Suprapubic skin (tissue), 4 donors: ENCODE data around the gene SRPK3. TPM values are rescaled to one million over a fixed set of nuclear protein-coding genes. Genes with fewer than 3 reads are reported as not detected.

Experiments
- DNase-seq, 2 donors: peaks; one replicate each; pipeline ENCODE4 v3.0.0-alpha.2; 2019; ENCODE audit warnings: low spot score in 2 of 2
- H3K27ac ChIP-seq: fragments of 200-600 bp; sonication (generic); one replicate; pipeline ENCODE4 v1.5.1; 2019
- H3K27me3 ChIP-seq: fragments of 200-600 bp; sonication (generic); one replicate; pipeline ENCODE4 v1.5.1; 2019
- H3K36me3 ChIP-seq: fragments of 200-600 bp; sonication (generic); one replicate; pipeline ENCODE4 v1.5.1; 2019
- H3K4me1 ChIP-seq: fragments of 200-600 bp; sonication (generic); one replicate; pipeline ENCODE4 v1.5.1; 2019
- H3K4me3 ChIP-seq: fragments of 200-600 bp; sonication (generic); one replicate; pipeline ENCODE4 v1.5.1; 2019; ENCODE audit warnings: mild to moderate bottlenecking
- H3K9me3 ChIP-seq: fragments of 200-600 bp; sonication (generic); one replicate; pipeline ENCODE4 v1.5.1; 2019
- EP300 ChIP-seq: sonication (generic); formaldehyde crosslinking; IDR thresholded peaks from one replicate; pipeline ENCODE4 v1.6.1; 2017; ENCODE audit warnings: antibody characterized with exemption
- POLR2A ChIP-seq, 2 donors: fragments of 450-650 bp; IDR thresholded peaks; one replicate each; pipeline ENCODE4 v1.6.1; 2017; ENCODE audit warnings: antibody characterized with exemption in 2 of 2, mild to moderate bottlenecking in 2 of 2, moderate library complexity in 2 of 2
- POLR2AphosphoS5 ChIP-seq, 3 donors: sonication (generic); formaldehyde crosslinking; IDR thresholded peaks; one replicate each; pipeline ENCODE4 v1.6.1; 2017; ENCODE audit warnings: antibody characterized with exemption in 3 of 3
- WGBS: methylation state at CpG from one replicate; pipeline ENCODE4 v1.1.5; 2018; 5-methylcytosine and 5-hydroxymethylcytosine counted together
- total RNA-seq, 4 donors: library from RNA; depleted of rRNA; stranded (reverse); fragments of >200 nt; gene quantifications; one replicate each; pipeline ENCODE4 v1.1.0, GENCODE V29; 2016
- TF ChIP-seq, protein P1 (sequence below), 2 donors: fragments of 200-600 bp in 1 of 2; fragments of 450-650 bp in 1 of 2; sonication (generic) in 1 of 2; IDR thresholded peaks; one replicate each; pipeline ENCODE4 v1.5.1; 2016 to 2019; ENCODE audit warnings: antibody characterized with exemption in 2 of 2, mild to moderate bottlenecking in 1 of 2, moderate library complexity in 1 of 2

Gene SRPK3
- total RNA-seq, 4 donors from 2014 or later, result 0.42 to 3.1 (median 1.2) TPM

DNA sequence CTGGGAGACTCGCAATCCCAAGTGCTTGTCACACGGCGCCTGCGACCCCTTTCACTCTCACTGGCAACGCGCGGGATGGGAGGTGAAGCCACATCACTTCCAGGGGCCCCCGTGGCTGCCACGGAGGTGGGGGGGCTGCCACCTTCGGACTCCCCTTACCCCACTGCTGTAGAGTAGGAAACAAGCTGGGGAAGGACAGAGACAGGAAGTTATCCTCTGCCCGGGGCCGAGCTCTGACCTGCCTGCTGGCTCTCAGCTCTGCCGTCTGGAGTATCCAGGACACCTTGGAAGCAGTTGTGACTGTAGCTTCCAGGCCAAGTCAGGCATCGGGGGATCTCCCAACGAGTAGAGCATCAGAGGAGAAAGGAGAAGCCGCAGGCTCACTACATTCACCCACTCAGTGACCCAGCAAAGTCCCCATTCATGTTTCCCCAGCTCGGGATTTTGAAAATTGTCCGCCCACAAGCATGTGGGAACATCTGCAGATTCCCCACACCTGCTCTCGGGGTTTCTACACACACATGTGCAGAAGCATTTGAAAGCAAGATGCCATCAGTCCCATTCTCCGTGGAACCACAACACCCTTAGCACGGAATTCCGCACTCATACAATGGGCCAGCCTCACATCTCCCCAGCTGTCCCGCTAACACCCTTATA is 38.7 kb downstream of the SRPK3 start:
- H3K4me1 ChIP-seq, result peaks cover 11% of the 10 kb centered on the region
- H3K27ac ChIP-seq, result no peak overlapping the region
- TF ChIP-seq POLR2AphosphoS5 (IDR thresholded peaks at IDR 0.05), result no peak
- no peak for TF ChIP-seq POLR2A (IDR thresholded peaks at IDR 0.05)
- TF ChIP-seq, protein P1, sequence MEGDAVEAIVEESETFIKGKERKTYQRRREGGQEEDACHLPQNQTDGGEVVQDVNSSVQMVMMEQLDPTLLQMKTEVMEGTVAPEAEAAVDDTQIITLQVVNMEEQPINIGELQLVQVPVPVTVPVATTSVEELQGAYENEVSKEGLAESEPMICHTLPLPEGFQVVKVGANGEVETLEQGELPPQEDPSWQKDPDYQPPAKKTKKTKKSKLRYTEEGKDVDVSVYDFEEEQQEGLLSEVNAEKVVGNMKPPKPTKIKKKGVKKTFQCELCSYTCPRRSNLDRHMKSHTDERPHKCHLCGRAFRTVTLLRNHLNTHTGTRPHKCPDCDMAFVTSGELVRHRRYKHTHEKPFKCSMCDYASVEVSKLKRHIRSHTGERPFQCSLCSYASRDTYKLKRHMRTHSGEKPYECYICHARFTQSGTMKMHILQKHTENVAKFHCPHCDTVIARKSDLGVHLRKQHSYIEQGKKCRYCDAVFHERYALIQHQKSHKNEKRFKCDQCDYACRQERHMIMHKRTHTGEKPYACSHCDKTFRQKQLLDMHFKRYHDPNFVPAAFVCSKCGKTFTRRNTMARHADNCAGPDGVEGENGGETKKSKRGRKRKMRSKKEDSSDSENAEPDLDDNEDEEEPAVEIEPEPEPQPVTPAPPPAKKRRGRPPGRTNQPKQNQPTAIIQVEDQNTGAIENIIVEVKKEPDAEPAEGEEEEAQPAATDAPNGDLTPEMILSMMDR (IDR thresholded peaks at IDR 0.05), result no peak
- TF ChIP-seq EP300, result no peak
- 77% methylated on average over 13 of the region's 23 CpGs for WGBS
- peak overlapping the region; percentile 43 for H3K4me3 ChIP-seq
- DNase-seq, result no peak
- no peaks in the 10 kb centered on the region for H3K27me3 ChIP-seq
- no peaks in the 10 kb centered on the region for H3K36me3 ChIP-seq
- no peaks in the 10 kb centered on the region for H3K9me3 ChIP-seq

DNA sequence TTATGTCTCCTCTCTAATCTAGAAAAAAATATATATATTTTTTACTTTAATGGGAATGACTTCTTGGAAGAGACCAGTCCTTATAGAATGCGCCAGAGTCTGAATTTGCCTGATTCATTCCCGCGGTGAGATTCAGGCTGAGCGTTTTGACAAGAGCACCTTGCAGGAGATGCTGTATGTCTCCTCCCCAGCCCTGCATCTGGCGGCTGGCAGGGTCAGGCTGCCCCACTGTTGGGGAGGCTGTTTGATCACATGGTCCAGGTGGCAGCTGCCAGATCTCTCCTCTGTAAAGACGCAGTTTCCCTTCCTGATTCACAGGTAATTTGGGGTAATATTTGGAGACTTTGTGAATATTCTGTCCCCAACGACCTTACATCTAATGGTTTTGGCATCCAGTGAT is 39.8 kb downstream of the SRPK3 start:
- no peak for TF ChIP-seq EP300
- no peak for TF ChIP-seq POLR2A (IDR thresholded peaks at IDR 0.05)
- no peak for TF ChIP-seq POLR2AphosphoS5 (IDR thresholded peaks at IDR 0.05)
- TF ChIP-seq, protein P1 (IDR thresholded peaks at IDR 0.05), result no peak

DNA sequence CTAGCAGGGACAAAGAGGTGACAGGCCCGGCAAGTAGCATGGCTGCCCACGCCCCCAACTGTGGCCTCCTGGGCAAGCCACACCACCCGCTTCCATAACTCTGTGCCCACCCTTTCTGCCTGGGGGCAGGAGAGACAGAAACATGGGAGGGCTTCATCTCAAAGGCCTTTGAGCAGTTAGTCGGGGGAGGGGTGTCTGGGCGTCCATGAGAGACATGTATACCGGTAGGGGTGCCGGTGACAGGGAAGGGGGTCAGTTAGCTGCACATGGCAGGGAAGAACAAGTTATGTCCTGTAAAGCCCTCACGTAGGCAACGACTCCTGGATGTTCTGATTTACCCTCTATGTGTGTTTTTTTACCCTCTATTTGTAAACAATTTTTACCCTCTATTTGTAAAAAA is 40.2 kb downstream of the SRPK3 start:
- H3K4me3 ChIP-seq, result no peak overlapping the region
- no peaks in the 10 kb centered on the region for H3K27me3 ChIP-seq
- H3K36me3 ChIP-seq, result no peaks in the 10 kb centered on the region
- no peaks in the 10 kb centered on the region for H3K9me3 ChIP-seq
- no peak overlapping the region for H3K27ac ChIP-seq
- 89% methylated on average over 9 of the region's 9 CpGs for WGBS
- peaks cover 11% of the 10 kb centered on the region for H3K4me1 ChIP-seq
- no peak for TF ChIP-seq POLR2AphosphoS5 (IDR thresholded peaks at IDR 0.05)
- TF ChIP-seq, protein P1 (IDR thresholded peaks at IDR 0.05), result no peak
- no peak for TF ChIP-seq POLR2A (IDR thresholded peaks at IDR 0.05)
- TF ChIP-seq EP300, result no peak
- DNase-seq, result no peak

More for the DNA sequence above, 39.8 kb downstream of the SRPK3 start:
- Histone ChIP-seq H3K27me3 (no peaks in the 10 kb centered on the region), H3K9me3 (no peaks in the 10 kb centered on the region), H3K27ac (no peak overlapping the region), H3K36me3 (no peaks in the 10 kb centered on the region), H3K4me3 (no peak overlapping the region), H3K4me1 (peaks cover 11% of the 10 kb centered on the region)
- WGBS, result 82% methylated on average over 7 of the region's 7 CpGs
- no peak for DNase-seq

DNA sequence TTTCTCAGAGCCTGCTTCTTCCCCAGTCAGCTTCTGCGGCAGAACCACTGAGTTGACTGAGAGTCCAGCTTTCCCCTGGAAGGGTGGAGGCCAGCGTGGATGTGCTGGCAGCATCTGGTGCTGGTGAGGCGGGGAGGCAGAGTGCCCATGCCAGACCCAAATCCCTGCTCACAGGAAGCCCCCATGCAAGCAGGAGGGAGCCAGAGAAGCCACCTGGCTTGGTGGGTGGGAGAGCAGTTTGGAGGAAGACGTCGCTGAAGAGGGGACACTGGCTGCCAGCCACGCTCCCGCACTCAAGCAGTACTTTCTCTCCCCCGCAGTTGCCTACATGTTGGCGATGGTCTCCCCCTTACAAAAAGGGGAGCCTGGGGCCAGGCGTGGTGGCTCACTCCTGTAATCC is 43.5 kb downstream of the SRPK3 start:
- peaks cover 11% of the 10 kb centered on the region for H3K4me1 ChIP-seq
- TF ChIP-seq EP300 (no peak), POLR2A (IDR thresholded peaks at IDR 0.05) (no peak), POLR2AphosphoS5 (IDR thresholded peaks at IDR 0.05) (no peak)
- TF ChIP-seq, protein P1 (IDR thresholded peaks at IDR 0.05), result no peak
- H3K4me3 ChIP-seq, result no peak overlapping the region
- no peak for DNase-seq
- H3K9me3 ChIP-seq, result no peaks in the 10 kb centered on the region
- no peaks in the 10 kb centered on the region for H3K36me3 ChIP-seq
- 85% methylated on average over 6 of the region's 10 CpGs for WGBS
- H3K27me3 ChIP-seq, result no peaks in the 10 kb centered on the region
- no peak overlapping the region for H3K27ac ChIP-seq

DNA sequence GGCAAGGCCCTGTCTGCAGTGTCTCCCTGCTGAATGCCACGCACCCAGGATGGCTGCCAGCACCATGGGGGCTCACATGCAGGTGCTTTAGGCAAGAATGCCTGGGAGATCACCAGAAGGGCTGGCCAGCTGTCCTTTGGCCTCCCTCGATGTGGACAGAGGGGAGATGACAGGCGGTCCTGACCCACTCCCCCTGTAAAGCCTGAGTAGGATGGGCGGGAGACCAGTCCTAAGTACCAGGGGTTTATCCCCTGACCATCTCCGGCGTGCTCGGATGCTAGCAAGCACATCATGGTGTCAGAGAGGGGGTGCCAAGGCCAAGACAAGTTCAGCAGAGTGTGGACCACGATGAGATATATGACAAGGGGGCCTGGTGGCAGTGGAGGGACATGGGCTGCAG is 44.2 kb downstream of the SRPK3 start:
- H3K9me3 ChIP-seq, result no peaks in the 10 kb centered on the region
- WGBS, result 93% methylated on average over 5 of the region's 8 CpGs
- no peak overlapping the region for H3K4me3 ChIP-seq
- no peak for DNase-seq
- peaks cover 7% of the 10 kb centered on the region for H3K27me3 ChIP-seq
- peaks cover 16% of the 10 kb centered on the region for H3K4me1 ChIP-seq
- no peak overlapping the region for H3K27ac ChIP-seq
- no peaks in the 10 kb centered on the region for H3K36me3 ChIP-seq
- no peak for TF ChIP-seq EP300
- TF ChIP-seq POLR2A (IDR thresholded peaks at IDR 0.05), result no peak
- TF ChIP-seq POLR2AphosphoS5 (IDR thresholded peaks at IDR 0.05), result no peak
- TF ChIP-seq, protein P1 (IDR thresholded peaks at IDR 0.05), result no peak
